VCaP (cell line): ENCODE data around the gene TLE7.

Experiments used
- H3K27ac ChIP-seq: fragments of 450-650 bp; 2 replicates; pipeline ENCODE4 v1.5.1; 2017
- TF ChIP-seq, protein P1 (sequence below): fragments of 450-650 bp; conservative IDR thresholded peaks from 2 replicates; pipeline ENCODE4 v1.5.1; 2017; ENCODE audit warnings: mild to moderate bottlenecking, moderate library complexity

Gene TLE7

DNA sequence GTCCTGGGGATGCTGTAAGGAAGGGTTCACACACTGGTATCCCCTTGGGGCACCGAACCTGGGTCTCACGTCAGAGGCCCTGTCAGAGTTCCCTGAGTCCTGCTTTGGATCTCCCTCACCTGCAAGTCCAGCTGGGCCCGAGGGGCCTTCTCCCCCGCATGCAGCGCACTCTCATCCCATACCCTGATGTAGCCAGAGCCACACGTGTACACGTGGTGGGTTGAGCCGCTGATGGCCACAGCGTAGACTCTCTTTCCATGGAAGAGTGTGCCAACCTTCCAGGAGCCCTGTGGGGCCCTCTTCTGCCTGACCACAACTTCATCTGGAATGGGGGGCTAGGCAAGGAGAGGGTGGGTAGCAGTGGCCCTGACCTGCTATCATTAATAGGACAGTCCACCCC, 9.9 kb downstream of the TLE7 start:
- no peak overlapping the region for H3K27ac ChIP-seq
- TF ChIP-seq, protein P1, sequence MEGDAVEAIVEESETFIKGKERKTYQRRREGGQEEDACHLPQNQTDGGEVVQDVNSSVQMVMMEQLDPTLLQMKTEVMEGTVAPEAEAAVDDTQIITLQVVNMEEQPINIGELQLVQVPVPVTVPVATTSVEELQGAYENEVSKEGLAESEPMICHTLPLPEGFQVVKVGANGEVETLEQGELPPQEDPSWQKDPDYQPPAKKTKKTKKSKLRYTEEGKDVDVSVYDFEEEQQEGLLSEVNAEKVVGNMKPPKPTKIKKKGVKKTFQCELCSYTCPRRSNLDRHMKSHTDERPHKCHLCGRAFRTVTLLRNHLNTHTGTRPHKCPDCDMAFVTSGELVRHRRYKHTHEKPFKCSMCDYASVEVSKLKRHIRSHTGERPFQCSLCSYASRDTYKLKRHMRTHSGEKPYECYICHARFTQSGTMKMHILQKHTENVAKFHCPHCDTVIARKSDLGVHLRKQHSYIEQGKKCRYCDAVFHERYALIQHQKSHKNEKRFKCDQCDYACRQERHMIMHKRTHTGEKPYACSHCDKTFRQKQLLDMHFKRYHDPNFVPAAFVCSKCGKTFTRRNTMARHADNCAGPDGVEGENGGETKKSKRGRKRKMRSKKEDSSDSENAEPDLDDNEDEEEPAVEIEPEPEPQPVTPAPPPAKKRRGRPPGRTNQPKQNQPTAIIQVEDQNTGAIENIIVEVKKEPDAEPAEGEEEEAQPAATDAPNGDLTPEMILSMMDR: no peak

DNA sequence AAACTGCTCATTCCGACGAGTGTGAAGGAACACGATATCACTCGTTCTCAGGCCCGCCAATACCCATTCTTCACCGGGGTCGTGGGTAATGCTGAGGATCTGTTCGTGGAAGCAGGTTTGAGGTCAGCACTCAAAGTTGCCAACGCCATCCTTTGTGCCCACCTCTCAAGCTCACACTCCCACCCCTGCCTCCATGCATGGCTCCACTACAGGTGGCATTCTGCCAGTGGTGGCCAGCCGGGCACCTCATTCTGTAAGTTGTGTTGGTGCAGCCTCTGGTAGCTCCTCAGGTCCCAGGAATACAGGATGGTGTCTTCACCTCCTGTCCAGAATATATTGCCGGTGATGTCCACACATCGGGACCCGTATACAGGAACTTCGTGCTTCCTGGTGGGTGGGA, 10.7 kb downstream of the TLE7 start:
- H3K27ac ChIP-seq: no peak overlapping the region
- TF ChIP-seq, protein P1: no peak

DNA sequence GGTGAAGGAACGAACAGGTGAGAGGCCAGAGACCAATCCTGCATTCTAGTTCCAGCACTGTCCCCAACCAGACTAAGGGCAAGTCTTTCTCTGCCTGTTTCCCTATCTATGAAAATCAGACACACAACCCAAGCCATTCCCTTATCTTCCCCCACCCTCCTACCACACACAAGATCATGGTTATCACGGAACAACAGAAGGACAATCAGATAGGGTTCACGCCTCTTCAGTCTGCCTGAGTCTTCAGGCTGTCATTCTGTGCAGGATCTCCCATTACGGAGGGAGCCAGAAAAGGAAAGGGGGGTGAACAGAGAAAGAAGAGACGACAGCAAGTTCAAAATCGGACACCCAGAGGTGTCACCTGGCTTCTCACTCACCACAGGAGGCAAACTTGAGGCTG, 11.1 kb downstream of the TLE7 start:
- TF ChIP-seq, protein P1: no peak

DNA sequence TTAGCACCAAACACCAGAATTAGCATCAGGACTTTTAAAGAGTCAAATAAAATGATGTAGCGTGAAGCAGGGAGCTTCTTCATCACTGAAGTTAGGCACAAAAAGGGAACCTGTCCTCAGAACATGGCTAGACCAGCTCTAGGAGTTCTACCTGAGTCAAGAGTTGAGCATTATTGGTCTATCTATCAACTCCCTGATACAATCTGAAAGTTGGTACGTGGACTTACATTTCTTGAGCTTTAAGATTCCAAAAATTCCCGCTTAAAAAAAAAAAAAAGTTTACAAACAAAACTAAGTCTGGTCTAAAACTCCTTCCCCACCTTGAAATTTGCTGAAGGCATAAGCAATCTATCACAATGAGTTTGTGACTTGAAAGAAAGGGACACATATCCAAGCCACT, 12.3 kb downstream of the TLE7 start:
- TF ChIP-seq, protein P1: no peak

More for the DNA sequence above, 11.1 kb downstream of the TLE7 start:
- no peak overlapping the region for H3K27ac ChIP-seq

DNA sequence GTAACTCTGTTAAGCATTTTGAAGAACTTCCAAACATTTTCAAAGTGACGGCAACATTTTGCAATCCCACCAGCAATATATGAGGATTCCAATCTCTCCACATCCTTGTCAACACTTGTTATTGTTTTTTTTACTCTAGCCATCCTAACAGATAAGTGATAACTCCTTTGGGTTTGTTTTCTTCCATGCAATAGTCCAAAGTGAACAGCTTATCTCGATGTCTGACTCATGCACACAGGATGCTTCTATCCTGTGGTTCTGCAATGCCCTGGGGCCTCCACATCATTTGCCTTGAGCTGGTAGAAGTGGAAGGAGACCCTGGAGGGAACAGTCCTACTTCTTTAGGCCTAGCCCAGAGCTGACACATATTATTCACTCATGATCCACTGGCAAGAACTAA, 13.0 kb downstream of the TLE7 start:
- TF ChIP-seq, protein P1: no peak
- H3K27ac ChIP-seq: no peak overlapping the region

More for the DNA sequence above, 12.3 kb downstream of the TLE7 start:
- H3K27ac ChIP-seq: no peak overlapping the region

DNA sequence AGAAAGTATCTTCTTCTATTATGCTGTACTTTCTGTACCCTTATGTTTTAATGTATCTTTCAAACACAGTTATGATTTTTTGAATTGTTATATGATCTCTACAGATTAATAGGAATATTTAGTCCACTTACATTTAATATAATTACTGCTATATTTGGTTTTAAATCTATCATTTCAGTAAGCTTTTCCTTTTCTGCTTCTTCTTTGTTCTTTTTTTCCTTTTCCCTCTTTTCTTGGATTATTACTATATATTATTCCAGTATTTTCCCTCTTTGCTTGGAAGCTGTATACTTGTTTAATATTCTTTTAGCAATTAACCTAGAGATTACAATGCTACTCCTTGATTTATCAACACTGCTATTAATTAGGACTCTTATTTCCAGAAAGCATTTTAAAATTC, 13.5 kb downstream of the TLE7 start:
- TF ChIP-seq, protein P1: no peak
- no peak overlapping the region for H3K27ac ChIP-seq

DNA sequence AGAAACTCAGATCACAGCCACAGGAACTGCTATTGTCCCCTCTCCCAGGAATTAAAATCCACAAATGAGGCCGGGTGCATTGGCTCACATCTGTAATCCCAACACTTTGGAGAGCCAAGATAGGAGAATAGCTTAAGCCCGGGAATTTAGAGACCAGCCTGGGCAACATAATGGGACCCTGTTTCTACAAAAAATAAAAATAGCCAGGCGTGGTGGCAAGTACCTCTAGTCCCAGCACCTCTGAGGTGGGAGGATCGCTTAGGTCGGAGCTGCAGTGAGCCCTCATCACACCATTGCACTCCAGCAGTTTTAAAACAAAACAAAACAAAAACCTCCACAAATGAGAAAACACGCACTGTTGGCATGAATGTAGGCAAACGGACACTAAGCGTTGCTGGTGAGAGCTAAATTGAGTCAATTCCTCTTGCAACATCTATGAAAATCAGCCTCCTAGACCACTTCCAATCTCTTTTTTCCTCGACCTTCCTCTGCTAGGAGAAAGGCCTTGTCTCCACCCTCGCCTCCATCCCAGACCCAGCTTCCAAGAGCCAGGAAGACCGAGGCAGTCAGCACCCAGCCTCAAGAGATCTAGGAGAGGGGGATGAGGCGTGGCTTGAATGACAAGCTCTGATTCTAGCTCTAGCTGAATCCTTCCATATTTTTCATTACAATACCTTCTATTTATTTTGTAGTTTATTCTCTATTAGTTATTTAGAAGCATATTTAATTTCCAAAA, 14.8 kb downstream of the TLE7 start:
- TF ChIP-seq, protein P1: no peak
- H3K27ac ChIP-seq: no peak overlapping the region
